ENCODE measurements around the gene MROH2A. TPM values are rescaled to one million over a fixed set of nuclear protein-coding genes. Genes with fewer than 3 reads are reported as not detected.

The MROH2A gene
- total RNA-seq, 4 donors from 2014 or later = not detected

DNA sequence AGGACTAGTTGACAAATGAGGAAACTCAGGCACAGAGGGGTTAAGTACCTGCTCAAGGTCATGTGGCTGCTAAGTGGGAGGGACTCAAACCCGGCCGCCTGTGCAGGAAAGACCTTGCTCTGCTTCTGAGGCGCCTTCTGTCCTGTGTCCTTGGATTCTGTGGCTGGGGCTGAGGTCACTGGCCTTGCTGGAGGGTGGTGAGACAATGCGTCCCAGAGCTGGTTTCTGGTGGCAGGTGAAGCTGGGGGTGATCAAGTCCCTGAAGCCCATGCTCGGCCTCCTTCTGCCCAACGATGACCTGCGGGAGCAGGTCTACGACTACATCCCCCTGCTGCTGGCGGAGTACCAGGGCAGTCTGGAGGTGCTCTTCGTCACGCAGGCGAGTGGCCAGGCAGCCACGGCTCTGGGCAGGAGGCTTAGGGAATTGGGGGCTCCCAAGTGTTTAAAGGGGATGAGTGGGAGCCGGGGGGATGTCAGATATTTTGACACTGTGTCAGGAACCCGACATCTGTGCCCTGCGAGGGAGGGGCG lies 16.1 kb downstream of the MROH2A start:
- Histone ChIP-seq H3K27ac (replicated peaks in 1 of 4) (no peak overlapping the region), H3K9me3 (no peaks in the 10 kb centered on the region), H3K36me3 (no peaks in the 10 kb centered on the region), H3K27me3 (no peaks in the 10 kb centered on the region), H3K4me3 (no peak overlapping the region), H3K4me1 (no peaks in the 10 kb centered on the region)
- DNase-seq (ENCODE audit: extremely low spot score) = no peak
- TF ChIP-seq POLR2A (IDR thresholded peaks at IDR 0.05; ENCODE audit: low read depth) (no peak), POLR2AphosphoS5 (IDR thresholded peaks at IDR 0.05) (no peak), EP300 (IDR thresholded peaks at IDR 0.05) (no peak)
- TF ChIP-seq, protein P1, sequence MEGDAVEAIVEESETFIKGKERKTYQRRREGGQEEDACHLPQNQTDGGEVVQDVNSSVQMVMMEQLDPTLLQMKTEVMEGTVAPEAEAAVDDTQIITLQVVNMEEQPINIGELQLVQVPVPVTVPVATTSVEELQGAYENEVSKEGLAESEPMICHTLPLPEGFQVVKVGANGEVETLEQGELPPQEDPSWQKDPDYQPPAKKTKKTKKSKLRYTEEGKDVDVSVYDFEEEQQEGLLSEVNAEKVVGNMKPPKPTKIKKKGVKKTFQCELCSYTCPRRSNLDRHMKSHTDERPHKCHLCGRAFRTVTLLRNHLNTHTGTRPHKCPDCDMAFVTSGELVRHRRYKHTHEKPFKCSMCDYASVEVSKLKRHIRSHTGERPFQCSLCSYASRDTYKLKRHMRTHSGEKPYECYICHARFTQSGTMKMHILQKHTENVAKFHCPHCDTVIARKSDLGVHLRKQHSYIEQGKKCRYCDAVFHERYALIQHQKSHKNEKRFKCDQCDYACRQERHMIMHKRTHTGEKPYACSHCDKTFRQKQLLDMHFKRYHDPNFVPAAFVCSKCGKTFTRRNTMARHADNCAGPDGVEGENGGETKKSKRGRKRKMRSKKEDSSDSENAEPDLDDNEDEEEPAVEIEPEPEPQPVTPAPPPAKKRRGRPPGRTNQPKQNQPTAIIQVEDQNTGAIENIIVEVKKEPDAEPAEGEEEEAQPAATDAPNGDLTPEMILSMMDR (IDR thresholded peaks at IDR 0.05) = no peak
- WGBS = 84% methylated on average over 15 of the region's 17 CpGs
- intact Hi-C loops (cut with DNase I) = no loop called here

DNA sequence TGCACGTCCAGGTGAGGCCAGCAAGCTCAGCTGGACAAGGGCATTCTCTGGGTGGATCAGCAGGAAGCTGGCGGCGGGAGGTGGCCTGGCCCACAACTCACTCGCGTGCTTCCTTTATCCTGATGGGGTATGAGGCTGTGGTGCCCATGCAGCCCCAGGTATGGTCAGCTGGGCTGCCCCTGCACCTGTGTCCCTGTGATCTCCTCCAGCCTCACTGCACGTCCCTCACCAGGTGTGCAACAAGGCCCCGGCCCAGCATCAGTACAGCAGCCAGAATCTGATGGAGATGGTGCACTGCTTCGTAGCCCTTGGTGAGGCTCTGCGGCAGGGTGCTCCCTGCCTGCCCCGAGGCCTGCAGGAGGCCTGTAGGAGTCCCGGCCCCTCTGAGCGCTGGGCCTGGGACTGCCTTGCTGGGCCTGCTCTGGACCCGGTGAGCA lies 17.6 kb downstream of the MROH2A start:
- TF ChIP-seq, protein P1 (IDR thresholded peaks at IDR 0.05) = no peak
- TF ChIP-seq POLR2A (IDR thresholded peaks at IDR 0.05; ENCODE audit: low read depth) (no peak), POLR2AphosphoS5 (IDR thresholded peaks at IDR 0.05) (no peak), EP300 (IDR thresholded peaks at IDR 0.05) (no peak)
- H3K9me3 ChIP-seq = no peaks in the 10 kb centered on the region
- intact Hi-C loops (cut with DNase I) = no loop called here
- H3K4me3 ChIP-seq = no peak overlapping the region
- no peak overlapping the region for H3K27ac ChIP-seq (replicated peaks in 1 of 4)
- 95% methylated on average over 4 of the region's 13 CpGs for WGBS
- H3K36me3 ChIP-seq = no peaks in the 10 kb centered on the region
- DNase-seq (ENCODE audit: extremely low spot score) = no peak
- no peaks in the 10 kb centered on the region for H3K4me1 ChIP-seq
- H3K27me3 ChIP-seq = no peaks in the 10 kb centered on the region

DNA sequence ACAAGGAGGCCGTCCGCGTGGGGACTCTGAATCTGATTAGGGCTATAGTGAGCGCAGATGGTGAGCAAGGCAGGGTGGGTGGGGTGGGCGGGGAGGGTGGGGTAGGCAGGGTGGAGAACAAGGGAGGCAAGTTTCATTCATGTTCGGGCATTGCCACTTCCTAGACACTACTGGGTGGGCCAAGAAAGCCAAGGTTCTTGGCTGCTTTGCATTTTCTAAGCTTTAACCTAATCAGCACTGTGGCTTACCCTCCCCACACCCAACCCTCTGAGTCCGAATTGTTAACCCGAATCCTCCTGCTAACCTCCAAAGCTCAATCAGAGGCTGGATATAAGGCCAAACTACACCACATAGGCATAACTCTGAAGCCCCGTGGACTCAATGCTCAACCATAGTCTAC lies 18.1 kb downstream of the MROH2A start:
- H3K4me1 ChIP-seq = no peaks in the 10 kb centered on the region
- no peaks in the 10 kb centered on the region for H3K36me3 ChIP-seq
- DNase-seq (ENCODE audit: extremely low spot score) = no peak
- H3K9me3 ChIP-seq = no peaks in the 10 kb centered on the region
- no peak overlapping the region for H3K27ac ChIP-seq (replicated peaks in 1 of 4)
- no peaks in the 10 kb centered on the region for H3K27me3 ChIP-seq
- intact Hi-C loops (cut with DNase I) = no loop called here
- WGBS = 89% methylated on average over 6 of the region's 9 CpGs
- no peak for TF ChIP-seq EP300 (IDR thresholded peaks at IDR 0.05)
- no peak for TF ChIP-seq POLR2AphosphoS5 (IDR thresholded peaks at IDR 0.05)
- TF ChIP-seq, protein P1 (IDR thresholded peaks at IDR 0.05) = no peak
- no peak for TF ChIP-seq POLR2A (IDR thresholded peaks at IDR 0.05; ENCODE audit: low read depth)
- no peak overlapping the region for H3K4me3 ChIP-seq

DNA sequence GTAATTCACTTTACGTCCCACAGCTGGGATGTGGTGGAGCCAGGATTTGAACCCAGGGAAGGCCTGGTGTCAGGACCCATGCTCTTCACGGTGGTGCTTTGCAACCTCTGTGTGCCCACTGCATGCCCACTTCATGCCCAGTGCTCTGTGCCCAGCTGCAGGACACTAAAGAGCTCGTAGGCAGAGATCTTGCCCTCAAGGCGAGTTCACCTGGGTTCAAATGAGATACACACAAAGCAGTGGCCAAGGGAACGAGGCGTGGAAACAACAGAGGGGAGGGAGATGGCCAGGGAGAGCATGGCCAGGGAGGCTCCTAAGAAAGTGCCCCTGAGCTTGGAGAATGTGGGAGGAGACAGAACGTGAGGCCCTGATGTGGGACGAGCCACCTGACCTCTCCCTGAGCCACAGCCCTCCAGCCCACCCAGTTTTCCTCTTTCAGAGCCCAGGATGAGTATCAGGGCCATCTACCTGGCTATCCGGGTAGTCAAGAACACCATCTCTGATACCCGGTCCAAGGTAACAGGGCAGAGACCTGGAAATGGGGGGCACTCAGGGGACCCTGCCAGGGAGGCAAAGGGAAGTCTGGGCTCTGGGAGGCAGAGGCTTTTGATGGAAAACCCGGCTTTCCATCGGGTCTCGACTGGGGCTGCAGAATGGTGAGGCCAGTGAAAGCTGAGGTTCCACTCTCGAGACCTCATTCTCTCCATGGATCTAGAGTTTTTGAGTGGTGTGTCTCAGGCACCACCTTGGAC lies 20.4 kb downstream of the MROH2A start:
- intact Hi-C loops (cut with DNase I) = no loop called here
- Histone ChIP-seq H3K36me3 (no peaks in the 10 kb centered on the region), H3K4me3 (no peak overlapping the region), H3K27ac (replicated peaks in 1 of 4) (no peak overlapping the region), H3K9me3 (no peaks in the 10 kb centered on the region), H3K4me1 (no peaks in the 10 kb centered on the region), H3K27me3 (no peaks in the 10 kb centered on the region)
- 80% methylated on average over 12 of the region's 14 CpGs for WGBS
- no peak for DNase-seq (ENCODE audit: extremely low spot score)
- TF ChIP-seq POLR2A (IDR thresholded peaks at IDR 0.05; ENCODE audit: low read depth) = no peak
- TF ChIP-seq POLR2AphosphoS5 (IDR thresholded peaks at IDR 0.05) = no peak
- TF ChIP-seq EP300 (IDR thresholded peaks at IDR 0.05) = no peak
- TF ChIP-seq, protein P1 (IDR thresholded peaks at IDR 0.05) = no peak
